ENCODE results near the gene DOLK.

The DOLK gene

DNA sequence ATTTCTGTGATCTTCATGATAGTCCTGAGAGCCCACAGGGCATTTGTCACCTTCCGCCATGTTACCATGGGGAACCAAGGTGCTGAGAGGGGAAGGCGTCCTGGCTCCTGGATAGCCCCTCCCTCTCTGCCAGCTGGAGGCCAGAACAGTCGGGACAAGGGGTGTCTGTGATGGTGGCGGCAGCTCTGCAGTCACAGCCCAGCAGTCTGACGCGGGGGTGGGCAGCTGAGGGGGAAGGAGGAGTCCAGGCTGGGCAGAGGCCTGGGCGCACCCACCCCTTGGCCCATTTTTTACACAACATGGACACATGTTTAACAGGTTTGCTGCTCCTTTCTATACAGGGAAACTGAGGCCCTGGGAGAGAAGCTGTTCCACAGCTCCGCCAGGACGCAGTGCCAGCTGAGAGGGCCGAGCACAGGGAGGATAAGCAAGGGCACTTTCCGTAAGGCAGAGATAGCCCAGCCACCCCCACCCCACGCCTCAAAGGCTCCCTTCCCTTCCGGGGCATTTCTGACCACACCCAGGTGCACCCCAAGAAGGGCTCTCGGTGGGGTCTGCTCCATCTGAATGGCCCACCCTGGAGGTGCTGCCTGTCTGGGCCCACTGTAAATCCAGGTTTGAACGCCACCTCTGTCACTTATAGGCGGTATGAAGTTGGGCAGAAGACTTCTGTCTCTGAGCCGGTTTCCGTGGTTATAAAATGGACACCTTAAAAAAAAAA, 48.4 kb downstream of the DOLK start:
- no peak for DNase-seq (ENCODE audit: low read depth)
- TF ChIP-seq, protein P1, sequence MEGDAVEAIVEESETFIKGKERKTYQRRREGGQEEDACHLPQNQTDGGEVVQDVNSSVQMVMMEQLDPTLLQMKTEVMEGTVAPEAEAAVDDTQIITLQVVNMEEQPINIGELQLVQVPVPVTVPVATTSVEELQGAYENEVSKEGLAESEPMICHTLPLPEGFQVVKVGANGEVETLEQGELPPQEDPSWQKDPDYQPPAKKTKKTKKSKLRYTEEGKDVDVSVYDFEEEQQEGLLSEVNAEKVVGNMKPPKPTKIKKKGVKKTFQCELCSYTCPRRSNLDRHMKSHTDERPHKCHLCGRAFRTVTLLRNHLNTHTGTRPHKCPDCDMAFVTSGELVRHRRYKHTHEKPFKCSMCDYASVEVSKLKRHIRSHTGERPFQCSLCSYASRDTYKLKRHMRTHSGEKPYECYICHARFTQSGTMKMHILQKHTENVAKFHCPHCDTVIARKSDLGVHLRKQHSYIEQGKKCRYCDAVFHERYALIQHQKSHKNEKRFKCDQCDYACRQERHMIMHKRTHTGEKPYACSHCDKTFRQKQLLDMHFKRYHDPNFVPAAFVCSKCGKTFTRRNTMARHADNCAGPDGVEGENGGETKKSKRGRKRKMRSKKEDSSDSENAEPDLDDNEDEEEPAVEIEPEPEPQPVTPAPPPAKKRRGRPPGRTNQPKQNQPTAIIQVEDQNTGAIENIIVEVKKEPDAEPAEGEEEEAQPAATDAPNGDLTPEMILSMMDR (conservative IDR thresholded peaks at IDR 0.05; ENCODE audit: low read depth, low read length) = no peak
- H3K4me3 ChIP-seq (ENCODE audit: low read length) = no peak overlapping the region

DNA sequence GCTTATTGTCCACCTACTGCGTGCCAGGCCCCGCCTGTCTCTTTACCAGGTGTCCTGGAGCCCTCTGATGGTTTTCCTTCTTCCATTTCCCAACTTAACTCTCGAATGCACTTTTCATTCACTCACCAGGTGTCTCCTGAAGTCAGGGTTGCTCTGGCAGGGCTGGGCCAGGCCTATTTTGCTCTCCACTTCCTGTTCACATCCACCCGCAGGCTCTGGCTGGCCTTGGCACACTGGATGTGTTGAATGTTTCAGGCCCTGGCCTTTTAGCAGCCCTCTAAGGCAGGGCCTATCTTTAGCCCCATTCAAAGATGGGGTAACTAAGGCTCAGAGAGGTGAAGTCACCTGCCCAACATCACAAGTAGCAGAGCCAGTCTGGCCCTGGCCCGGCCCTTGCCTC, 49.0 kb downstream of the DOLK start:
- H3K4me3 ChIP-seq (ENCODE audit: low read length) = no peak overlapping the region
- TF ChIP-seq, protein P1 (conservative IDR thresholded peaks at IDR 0.05; ENCODE audit: low read depth, low read length) = no peak
- DNase-seq (ENCODE audit: low read depth) = no peak

DNA sequence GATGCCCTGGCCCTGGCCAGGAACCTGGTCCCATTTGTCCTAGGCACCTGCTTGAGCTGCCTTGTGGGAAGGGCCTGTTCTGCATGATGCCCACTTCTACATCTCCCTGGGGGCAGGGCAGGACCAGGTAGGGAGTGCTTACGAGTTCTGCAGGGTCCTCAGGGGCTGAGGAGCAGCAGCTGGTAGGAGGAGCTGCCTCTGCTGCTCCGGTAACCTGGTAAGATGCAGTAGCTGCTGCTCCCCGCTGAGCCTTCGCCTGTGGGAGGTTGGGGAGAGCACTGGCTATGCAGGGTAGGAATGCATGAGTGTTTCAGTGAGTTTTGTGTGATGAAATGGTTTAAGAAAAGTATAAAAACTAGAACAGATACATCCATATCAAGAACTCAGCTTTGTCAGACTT, 51.8 kb downstream of the DOLK start:
- TF ChIP-seq, protein P1 (conservative IDR thresholded peaks at IDR 0.05; ENCODE audit: low read depth, low read length) = no peak
- no peak for DNase-seq (ENCODE audit: low read depth)
- no peak overlapping the region for H3K4me3 ChIP-seq (ENCODE audit: low read length)
